SK-N-SH (cell line): Measurements from ENCODE around the gene DPP10. TPM values are rescaled to one million over a fixed set of nuclear protein-coding genes. Genes with fewer than 3 reads are reported as not detected.

ENCODE experiments used
- CTCF ChIA-PET: fragments of 300-600, 350-600 bp; formaldehyde crosslinking; extraction: SDS; loops from one replicate; lab custom pipeline; 2021; lab: Yijun Ruan, JAX
- POLR2A ChIA-PET: fragments of 350-600 bp; sonication (Branson Sonifier 250); formaldehyde crosslinking; extraction: SDS; loops from one replicate; lab custom pipeline; 2020; ENCODE audit warnings: antibody characterized with exemption, inconsistent platforms; lab: Yijun Ruan, JAX
- DNase-seq: peaks from one replicate; pipeline ENCODE4 v3.0.0; 2012
- H2AFZ ChIP-seq: fragments of 200-600 bp; sonication (generic); 2 replicates; pipeline ENCODE4 v1.8.1; 2016; ENCODE audit warnings: antibody characterized with exemption, mild to moderate bottlenecking, low read depth
- H3F3A ChIP-seq: fragments of 200-600 bp; sonication (generic); replicated peaks from 2 replicates; pipeline ENCODE3; 2016; ENCODE audit warnings: antibody characterized with exemption, mild to moderate bottlenecking; ENCODE audit not compliant: insufficient read depth
- H3K27ac ChIP-seq, 2 experiments: fragments of 200-500 bp in 1 of 2; fragments of 200-600 bp in 1 of 2; sonication (Bioruptor generic) in 1 of 2; sonication (generic), shearing (Covaris generic) in 1 of 2; 2 replicates each; pipeline versions ENCODE4 v1.5.1 to v1.6.1; 2014 to 2016; ENCODE audit warnings: low read depth in 2 of 2, inconsistent platforms in 1 of 2, low read length in 1 of 2, mild to moderate bottlenecking in 1 of 2, mixed read lengths in 1 of 2
- H3K27me3 ChIP-seq: fragments of 200-600 bp; sonication (generic), shearing (Covaris generic); 2 replicates; pipeline ENCODE4 v1.6.1; 2016; ENCODE audit warnings: mixed run types; ENCODE audit not compliant: insufficient read depth
- H3K36me3 ChIP-seq, 2 experiments: fragments of 200-500 bp in 1 of 2; fragments of 200-600 bp in 1 of 2; sonication (Bioruptor generic) in 1 of 2; sonication (generic) in 1 of 2; replicated peaks in 1 of 2; 2 replicates each; pipeline versions ENCODE3 to v1.5.1; 2014 to 2016; ENCODE audit warnings: low read length in 1 of 2, mild to moderate bottlenecking in 1 of 2; ENCODE audit not compliant: insufficient read depth in 2 of 2, control insufficient read depth in 1 of 2
- H3K4me1 ChIP-seq, 2 experiments: fragments of 200-500 bp in 1 of 2; fragments of 200-600 bp in 1 of 2; sonication (Bioruptor generic) in 1 of 2; sonication (generic), shearing (Covaris generic) in 1 of 2; 2 replicates each; pipeline versions ENCODE4 v1.5.1 to v1.6.1; 2014 to 2016; ENCODE audit warnings: low read depth in 1 of 2, low read length in 1 of 2, mixed run types in 1 of 2; ENCODE audit not compliant: insufficient read depth in 2 of 2, control insufficient read depth in 1 of 2
- H3K4me2 ChIP-seq: fragments of 200-600 bp; sonication (generic), shearing (Covaris generic); 2 replicates; pipeline ENCODE4 v1.6.1; 2017; ENCODE audit warnings: mixed run types
- H3K4me3 ChIP-seq, 2 experiments: fragments of 200-500 bp in 1 of 2; fragments of 200-600 bp in 1 of 2; sonication (Bioruptor generic) in 1 of 2; sonication (generic), shearing (Covaris generic) in 1 of 2; 2 replicates each; pipeline versions ENCODE4 v1.5.1 to v1.8.1; 2014 to 2016; ENCODE audit warnings: low read depth in 2 of 2, inconsistent platforms in 1 of 2, low read length in 1 of 2, mild to moderate bottlenecking in 1 of 2, mixed read lengths in 1 of 2, moderate library complexity in 1 of 2
- H3K79me2 ChIP-seq: fragments of 200-600 bp; sonication (generic); 2 replicates; pipeline ENCODE4 v1.8.1; 2017; ENCODE audit warnings: mild to moderate bottlenecking; ENCODE audit not compliant: insufficient read depth
- H3K9ac ChIP-seq: fragments of 200-600 bp; sonication (generic); 2 replicates; pipeline ENCODE4 v1.6.1; 2017; ENCODE audit warnings: mixed run types
- H3K9me2 ChIP-seq: fragments of 200-600 bp; sonication (generic); 2 replicates; pipeline ENCODE4 v1.6.1; 2017; ENCODE audit warnings: mixed run types
- H3K9me3 ChIP-seq: fragments of 200-600 bp; sonication (generic); 2 replicates; pipeline ENCODE4 v1.6.1; 2017; ENCODE audit warnings: mixed run types, mild to moderate bottlenecking, moderate library complexity
- H4K20me1 ChIP-seq: fragments of 200-600 bp; sonication (generic); 2 replicates; pipeline ENCODE4 v1.6.1; 2017; ENCODE audit warnings: mild to moderate bottlenecking, mixed run types; ENCODE audit not compliant: insufficient read depth
- CTCF ChIP-seq: fragments of 200-600 bp; sonication (generic); IDR thresholded peaks from 2 replicates; pipeline ENCODE4 v1.6.1; 2017; ENCODE audit warnings: antibody characterized with exemption, mild to moderate bottlenecking, moderate library complexity
- MAX ChIP-seq: IDR thresholded peaks from 2 replicates; pipeline ENCODE4 v1.4.0; 2012; ENCODE audit warnings: low read depth
- MXI1 ChIP-seq: IDR thresholded peaks from 2 replicates; pipeline ENCODE4 v1.6.1; 2012; ENCODE audit warnings: mild to moderate bottlenecking, low read depth, low read length, improper control_type of control experiment
- PBX3 ChIP-seq: IDR thresholded peaks from 2 replicates; pipeline ENCODE4; 2012
- RAD21 ChIP-seq: IDR thresholded peaks from 2 replicates; pipeline ENCODE4 v1.6.1; 2012; ENCODE audit warnings: mild to moderate bottlenecking, low read length
- SIN3A ChIP-seq: IDR thresholded peaks from 2 replicates; pipeline ENCODE4 v1.6.1; 2012; ENCODE audit warnings: low read depth, mild to moderate bottlenecking, low read length, moderate library complexity, borderline replicate concordance
- SMC3 ChIP-seq: IDR thresholded peaks from 2 replicates; pipeline ENCODE4 v1.6.1; 2012; ENCODE audit warnings: low read depth, low read length, improper control_type of control experiment
- TEAD4 ChIP-seq: IDR thresholded peaks from 2 replicates; pipeline ENCODE4 v1.4.0; 2012; ENCODE audit warnings: mild to moderate bottlenecking, borderline replicate concordance; ENCODE audit not compliant: insufficient read depth
- USF2 ChIP-seq: fragments of 150-350 bp; IDR thresholded peaks from 2 replicates; pipeline ENCODE4 v1.6.1; 2017; ENCODE audit warnings: antibody characterized with exemption, low read length, low read depth, borderline replicate concordance
- ZBTB33 ChIP-seq: IDR thresholded peaks from 2 replicates; pipeline ENCODE4 v1.4.0; 2012; ENCODE audit warnings: low read depth, borderline replicate concordance
- WGBS: methylation state at CpG from one replicate; pipeline ENCODE4 v1.1.6; 2017; ENCODE audit warnings: low lambda C conversion rate; 5-methylcytosine and 5-hydroxymethylcytosine counted together
- polyA plus RNA-seq, 3 experiments: library from polyadenylated mRNA; depleted of rRNA; stranded (reverse); fragments of >200 nt; gene quantifications; 2 replicates each; pipeline ENCODE4 v1.2.3, GENCODE V29; 2012

Gene DPP10
- polyA plus RNA-seq, 1 of the 3 experiments (the other 2 are of a cell fraction) = not detected

- H3K79me2 ChIP-seq = no peaks in the 10 kb centered on the region
- peaks cover 2% of the 10 kb centered on the region; the same call in 1 of the 2 replicates for H3K9me3 ChIP-seq
- CTCF ChIA-PET = no interaction called here
- DNase-seq = no peak
- TF ChIP-seq MXI1 (no peak), TEAD4 (no peak), PBX3 (no peak)
- TF ChIP-seq, all 33 proteins: peak for 0
- H3K4me2 ChIP-seq = no peak overlapping the region
- WGBS = 9% methylated on average over 7 of the region's 7 CpGs
- no peak overlapping the region for H3K4me3 ChIP-seq
- H3F3A ChIP-seq = no peaks in the 10 kb centered on the region
- no peaks in the 10 kb centered on the region for H4K20me1 ChIP-seq
- H3K27me3 ChIP-seq = no peaks in the 10 kb centered on the region
- no peak overlapping the region for H2AFZ ChIP-seq
- no peak overlapping the region for H3K9ac ChIP-seq
- no peaks in the 10 kb centered on the region for H3K9me2 ChIP-seq
- no peak overlapping the region for H3K27ac ChIP-seq
- POLR2A ChIA-PET = no interaction called here
- no peaks in the 10 kb centered on the region for H3K4me1 ChIP-seq
- no peaks in the 10 kb centered on the region for H3K36me3 ChIP-seq
These were observed 492.6 kb downstream of the DPP10 start for GRCh38 chr2:114935031-114935430.

GRCh38 chr2:114937366-114937930 lies 495.0 kb downstream of the DPP10 start:
- H3K4me1 ChIP-seq = no peaks in the 10 kb centered on the region
- CTCF ChIA-PET = no interaction called here
- POLR2A ChIA-PET = no interaction called here
- no peak overlapping the region for H3K4me2 ChIP-seq
- WGBS = 17% methylated on average over 9 of the region's 9 CpGs
- H3F3A ChIP-seq = no peaks in the 10 kb centered on the region
- no peaks in the 10 kb centered on the region for H3K79me2 ChIP-seq
- H3K27ac ChIP-seq = no peak overlapping the region
- no peak overlapping the region for H3K9ac ChIP-seq
- no peak overlapping the region for H2AFZ ChIP-seq
- TF ChIP-seq USF2 = no peak
- no peak for TF ChIP-seq PBX3
- TF ChIP-seq ZBTB33 = no peak
- TF ChIP-seq SIN3A = no peak
- no peak for TF ChIP-seq RAD21
- no peak for TF ChIP-seq MAX
- TF ChIP-seq SMC3 = no peak
- no peak for TF ChIP-seq CTCF
- H3K9me3 ChIP-seq = peaks cover 2% of the 10 kb centered on the region; the same call in 1 of the 2 replicates
- H3K36me3 ChIP-seq = no peaks in the 10 kb centered on the region
- H3K4me3 ChIP-seq = no peak overlapping the region
- H3K9me2 ChIP-seq = no peaks in the 10 kb centered on the region
- no peaks in the 10 kb centered on the region for H4K20me1 ChIP-seq
- H3K27me3 ChIP-seq = no peaks in the 10 kb centered on the region
- DNase-seq = no peak
